ENCODE measurements around the gene GFPT1. TPM values are rescaled to one million over a fixed set of nuclear protein-coding genes. Genes with fewer than 3 reads are reported as not detected.

GFPT1 gene
- total and polyA plus RNA-seq, 9 of the 15 experiments (the other 6 are each of a cell fraction or from before 2014, with no cell fraction given) = 6.6 to 38.3 (median 15.9) TPM

DNA sequence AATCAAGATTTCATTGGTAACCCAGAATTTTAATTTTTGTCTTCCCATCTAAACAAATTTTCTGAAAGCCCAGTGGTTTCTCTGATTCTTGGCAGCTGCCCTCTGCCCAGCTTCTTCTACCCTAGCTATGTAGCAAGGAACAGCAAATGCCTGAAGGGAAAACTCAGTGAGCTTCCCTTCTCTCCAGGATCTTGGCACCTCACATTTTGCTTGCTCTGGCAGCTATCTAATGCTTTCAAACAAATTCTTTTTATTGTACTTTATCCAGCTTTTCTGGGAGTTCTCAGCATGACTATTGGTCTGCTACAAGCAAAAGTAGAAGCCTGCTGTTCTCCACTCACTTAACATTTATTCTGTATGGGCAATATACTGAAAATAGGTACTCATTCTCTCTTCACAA, 18.3 kb upstream of the GFPT1 start:
- Histone ChIP-seq H3K79me2 (ENCODE audit: control insufficient read depth, insufficient read depth, low read length) (no peaks in the 10 kb centered on the region), H2AFZ (ENCODE audit: low read depth, low read length) (no peak overlapping the region), H3K36me3 (ENCODE audit: control insufficient read depth, insufficient read depth, low read length) (peaks cover 5% of the 10 kb centered on the region; the same call in 2 of the 3 replicates), H3K4me1 (replicated peaks in 1 of 2; ENCODE audit: control insufficient read depth in 2 of 2, insufficient read depth in 2 of 2, low read length in 2 of 2) (peaks cover 0 to 2% of the 10 kb centered on the region in 2 experiments; a peak in 2 of 5 replicates), H3K27ac (ENCODE audit: extremely low read depth, low read depth, low read length) (no peak overlapping the region), H3K9me1 (ENCODE audit: control insufficient read depth, insufficient read depth, low read length) (no peaks in the 10 kb centered on the region), H3K9ac (ENCODE audit: insufficient read depth in 1 of 2, low read depth in 2 of 2, low read length in 2 of 2) (no peak overlapping the region), H3K9me3 (replicated peaks; ENCODE audit: control insufficient read depth, insufficient read depth, low read depth, low read length) (no peaks in the 10 kb centered on the region), H3K27me3 (ENCODE audit: control insufficient read depth in 2 of 2, insufficient read depth in 2 of 2, low read length in 2 of 2) (no peaks in the 10 kb centered on the region), H3K4me2 (ENCODE audit: insufficient read depth, low read length) (no peak overlapping the region), H4K20me1 (replicated peaks; ENCODE audit: control insufficient read depth, insufficient read depth, low read length) (no peaks in the 10 kb centered on the region), H3K4me3 (no peak overlapping the region)
- in situ Hi-C loops (cut with MboI) (no loop called here), intact Hi-C loops (cut with micrococcal nuclease) (no loop called here)
- ATAC-seq = no peak
- TF ChIP-seq ZNF785 (CRISPR knock-in tag; IDR thresholded peaks at IDR 0.05) (no peak), MYC (IDR thresholded peaks at IDR 0.05; ENCODE audit: low read depth, low read length) (no peak), MYC (CRISPR knock-in tag; IDR thresholded peaks at IDR 0.05; ENCODE audit: borderline replicate concordance, low read depth) (no peak), FOS (IDR thresholded peaks at IDR 0.05; ENCODE audit: extremely low read depth, insufficient read length) (no peak), ZNF134 (CRISPR knock-in tag; conservative IDR thresholded peaks at IDR 0.05) (no peak), HDAC6 (IDR thresholded peaks at IDR 0.05; ENCODE audit: low read depth, low read length) (no peak), ZNF224 (CRISPR knock-in tag; IDR thresholded peaks at IDR 0.05) (no peak), GABPB2 (CRISPR knock-in tag; conservative IDR thresholded peaks at IDR 0.05) (no peak), TCF7 (IDR thresholded peaks at IDR 0.05; ENCODE audit: borderline replicate concordance) (no peak)
- TF ChIP-seq, protein P1, sequence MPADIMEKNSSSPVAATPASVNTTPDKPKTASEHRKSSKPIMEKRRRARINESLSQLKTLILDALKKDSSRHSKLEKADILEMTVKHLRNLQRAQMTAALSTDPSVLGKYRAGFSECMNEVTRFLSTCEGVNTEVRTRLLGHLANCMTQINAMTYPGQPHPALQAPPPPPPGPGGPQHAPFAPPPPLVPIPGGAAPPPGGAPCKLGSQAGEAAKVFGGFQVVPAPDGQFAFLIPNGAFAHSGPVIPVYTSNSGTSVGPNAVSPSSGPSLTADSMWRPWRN (IDR thresholded peaks at IDR 0.05; ENCODE audit: low read depth) = no peak
- TF ChIP-seq, protein P2, sequence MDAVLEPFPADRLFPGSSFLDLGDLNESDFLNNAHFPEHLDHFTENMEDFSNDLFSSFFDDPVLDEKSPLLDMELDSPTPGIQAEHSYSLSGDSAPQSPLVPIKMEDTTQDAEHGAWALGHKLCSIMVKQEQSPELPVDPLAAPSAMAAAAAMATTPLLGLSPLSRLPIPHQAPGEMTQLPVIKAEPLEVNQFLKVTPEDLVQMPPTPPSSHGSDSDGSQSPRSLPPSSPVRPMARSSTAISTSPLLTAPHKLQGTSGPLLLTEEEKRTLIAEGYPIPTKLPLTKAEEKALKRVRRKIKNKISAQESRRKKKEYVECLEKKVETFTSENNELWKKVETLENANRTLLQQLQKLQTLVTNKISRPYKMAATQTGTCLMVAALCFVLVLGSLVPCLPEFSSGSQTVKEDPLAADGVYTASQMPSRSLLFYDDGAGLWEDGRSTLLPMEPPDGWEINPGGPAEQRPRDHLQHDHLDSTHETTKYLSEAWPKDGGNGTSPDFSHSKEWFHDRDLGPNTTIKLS (IDR thresholded peaks at IDR 0.05; ENCODE audit: borderline replicate concordance, low read depth) = no peak
- TF ChIP-seq, protein P3, sequence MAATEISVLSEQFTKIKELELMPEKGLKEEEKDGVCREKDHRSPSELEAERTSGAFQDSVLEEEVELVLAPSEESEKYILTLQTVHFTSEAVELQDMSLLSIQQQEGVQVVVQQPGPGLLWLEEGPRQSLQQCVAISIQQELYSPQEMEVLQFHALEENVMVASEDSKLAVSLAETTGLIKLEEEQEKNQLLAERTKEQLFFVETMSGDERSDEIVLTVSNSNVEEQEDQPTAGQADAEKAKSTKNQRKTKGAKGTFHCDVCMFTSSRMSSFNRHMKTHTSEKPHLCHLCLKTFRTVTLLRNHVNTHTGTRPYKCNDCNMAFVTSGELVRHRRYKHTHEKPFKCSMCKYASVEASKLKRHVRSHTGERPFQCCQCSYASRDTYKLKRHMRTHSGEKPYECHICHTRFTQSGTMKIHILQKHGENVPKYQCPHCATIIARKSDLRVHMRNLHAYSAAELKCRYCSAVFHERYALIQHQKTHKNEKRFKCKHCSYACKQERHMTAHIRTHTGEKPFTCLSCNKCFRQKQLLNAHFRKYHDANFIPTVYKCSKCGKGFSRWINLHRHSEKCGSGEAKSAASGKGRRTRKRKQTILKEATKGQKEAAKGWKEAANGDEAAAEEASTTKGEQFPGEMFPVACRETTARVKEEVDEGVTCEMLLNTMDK (IDR thresholded peaks at IDR 0.05; ENCODE audit: borderline replicate concordance, insufficient read depth, low read depth, low read length, poor library complexity, severe bottlenecking) = no peak
- TF ChIP-seq, protein P4, sequence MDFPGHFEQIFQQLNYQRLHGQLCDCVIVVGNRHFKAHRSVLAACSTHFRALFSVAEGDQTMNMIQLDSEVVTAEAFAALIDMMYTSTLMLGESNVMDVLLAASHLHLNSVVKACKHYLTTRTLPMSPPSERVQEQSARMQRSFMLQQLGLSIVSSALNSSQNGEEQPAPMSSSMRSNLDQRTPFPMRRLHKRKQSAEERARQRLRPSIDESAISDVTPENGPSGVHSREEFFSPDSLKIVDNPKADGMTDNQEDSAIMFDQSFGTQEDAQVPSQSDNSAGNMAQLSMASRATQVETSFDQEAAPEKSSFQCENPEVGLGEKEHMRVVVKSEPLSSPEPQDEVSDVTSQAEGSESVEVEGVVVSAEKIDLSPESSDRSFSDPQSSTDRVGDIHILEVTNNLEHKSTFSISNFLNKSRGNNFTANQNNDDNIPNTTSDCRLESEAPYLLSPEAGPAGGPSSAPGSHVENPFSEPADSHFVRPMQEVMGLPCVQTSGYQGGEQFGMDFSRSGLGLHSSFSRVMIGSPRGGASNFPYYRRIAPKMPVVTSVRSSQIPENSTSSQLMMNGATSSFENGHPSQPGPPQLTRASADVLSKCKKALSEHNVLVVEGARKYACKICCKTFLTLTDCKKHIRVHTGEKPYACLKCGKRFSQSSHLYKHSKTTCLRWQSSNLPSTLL (IDR thresholded peaks at IDR 0.05) = no peak
- FAIRE-seq = no peak
- POLR2A ChIA-PET = no interaction called here
- CTCF ChIA-PET (ENCODE audit: low intra/inter-chr PET ratio) = interaction anchor here (0.6 kb wide), 1 partner anchor 590 kb away, joined by 3 read pairs; no protein-coding TSS in a partner anchor
- no peak for DNase-seq (ENCODE audit: extremely low read depth in 1 of 4, low spot score in 3 of 4)
- BruUV-seq (replicated peaks) = no TSS peak
